Renal pelvis (tissue), 4 donors: Measurements from ENCODE around the gene STOML3. TPM values are rescaled to one million over a fixed set of nuclear protein-coding genes. Genes with fewer than 3 reads are reported as not detected.

Source experiments
- DNase-seq: peaks from one replicate; pipeline ENCODE4 v3.0.0-alpha.2; 2013
- polyA plus RNA-seq, 3 donors: library from polyadenylated mRNA; unstranded; fragments of 120-200 nt; gene quantifications; one replicate each; pipeline ENCODE4 v1.2.1, GENCODE V29; 2013; ENCODE audit not compliant: insufficient read length in 3 of 3

Gene STOML3
- polyA plus RNA-seq, 3 donors: 0.06 TPM; not detected in 2

GRCh38 chr13:38981096-38981495 is 9.5 kb downstream of the STOML3 start:
- DNase-seq: no peak

DNA sequence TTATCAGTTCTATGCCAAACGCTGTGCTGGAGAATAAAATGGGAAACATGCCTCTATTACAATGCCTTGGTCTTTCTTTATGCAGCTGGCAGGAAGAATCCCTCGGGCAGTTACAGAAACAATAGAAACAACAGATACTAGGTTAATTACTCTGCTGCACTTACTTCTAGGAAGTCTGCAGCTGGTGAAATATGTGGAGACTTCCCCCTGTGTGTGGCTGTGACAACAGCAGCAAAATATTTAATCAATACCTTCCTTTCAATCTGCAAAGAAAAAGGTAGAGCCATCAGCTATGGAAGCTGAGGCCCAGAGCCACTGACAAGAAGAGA is 9.9 kb downstream of the STOML3 start:
- DNase-seq: no peak

GRCh38 chr13:38979891-38980749 is 10.5 kb downstream of the STOML3 start:
- DNase-seq: peak; percentile 41

DNA sequence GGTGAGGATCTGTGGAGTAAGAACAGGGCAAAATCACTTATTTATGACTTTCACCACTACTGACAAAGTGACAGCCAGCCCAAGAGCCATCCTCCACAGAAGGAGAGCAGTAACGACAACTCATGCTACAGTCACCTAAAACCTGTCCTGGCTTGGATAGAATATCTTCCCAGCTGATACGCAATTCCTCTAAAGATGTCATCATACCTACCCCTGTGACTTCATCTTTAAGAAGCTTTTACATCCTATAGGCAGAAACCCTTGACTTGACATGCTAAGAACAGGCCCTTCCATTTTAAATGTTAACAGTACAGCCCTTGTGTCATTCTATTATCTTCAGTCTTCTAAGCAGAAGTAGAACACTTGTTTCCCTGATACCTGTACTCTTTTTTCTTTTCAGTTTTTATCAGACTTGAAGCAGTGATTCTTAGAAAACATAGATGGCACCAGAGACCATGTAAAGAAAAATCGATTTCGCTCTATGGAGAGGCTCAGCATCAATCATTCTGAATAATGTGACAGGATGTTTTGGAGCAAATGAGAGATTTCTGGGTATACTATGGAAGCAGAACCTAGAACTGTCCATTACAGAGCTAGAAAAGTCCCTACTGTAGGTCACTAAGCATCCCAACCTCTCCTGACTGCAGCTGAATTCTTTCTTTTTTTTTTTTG is 20.1 kb downstream of the STOML3 start:
- DNase-seq: no peak

DNA sequence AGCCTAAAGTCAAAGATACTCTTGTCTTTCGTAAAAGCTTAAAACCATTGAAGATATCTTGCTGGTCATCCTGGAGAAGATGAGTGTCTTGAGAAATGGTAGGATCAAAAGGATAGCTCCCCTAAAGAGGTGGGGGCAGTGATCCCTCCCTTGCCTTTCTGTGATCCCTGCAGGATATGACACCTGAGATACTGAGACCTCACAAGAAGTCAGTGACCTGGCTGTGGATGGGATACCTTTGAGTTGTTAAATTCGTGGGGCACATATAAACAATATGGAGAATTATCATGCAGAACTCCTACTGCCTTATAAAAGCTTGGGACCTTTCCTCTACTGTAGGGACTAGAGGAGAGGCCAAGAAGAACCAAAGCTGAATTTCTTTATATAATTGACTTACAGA is 21.4 kb downstream of the STOML3 start:
- no peak for DNase-seq

DNA sequence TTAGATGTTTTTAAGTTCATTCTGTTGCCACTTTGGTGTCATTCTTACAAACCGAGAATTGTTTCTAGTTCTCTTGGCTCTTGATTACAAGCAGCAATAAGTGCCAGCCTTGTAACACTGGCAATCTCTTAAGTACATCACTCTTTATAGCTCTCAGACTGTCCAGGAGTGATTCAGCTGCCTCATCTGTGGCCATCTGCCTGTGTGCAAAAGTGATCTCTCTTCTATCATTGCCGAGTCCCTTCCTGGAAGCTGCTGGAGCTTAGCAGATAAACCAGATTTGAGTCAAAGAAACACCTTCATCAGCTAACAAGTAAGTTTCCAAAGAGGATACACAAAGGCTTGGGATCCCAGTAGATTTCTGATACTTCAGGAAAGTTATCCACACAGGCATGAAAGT is 23.2 kb downstream of the STOML3 start:
- no peak for DNase-seq

DNA sequence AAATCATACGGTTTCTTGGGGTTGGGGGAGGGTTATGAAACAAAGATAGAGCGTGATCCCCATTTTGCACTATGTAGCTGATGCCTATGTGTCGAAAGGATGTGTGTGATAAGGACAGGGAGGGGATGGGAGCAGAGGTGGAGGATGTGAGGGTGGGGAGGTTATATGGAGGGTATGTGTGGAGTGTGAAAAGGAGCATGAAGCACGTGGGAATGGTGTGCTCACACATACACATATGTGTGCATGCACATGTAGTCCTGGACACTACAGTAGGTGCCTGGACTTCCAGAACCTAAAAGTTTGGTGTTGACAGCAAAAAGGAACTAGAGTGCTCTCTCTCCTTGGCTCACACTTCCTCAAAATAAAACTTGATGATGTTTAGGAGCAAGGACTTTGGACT is 25.4 kb downstream of the STOML3 start:
- no peak for DNase-seq

- no peak for DNase-seq
Measured at GRCh38 chr13:38960175-38960574, 30.5 kb downstream of the STOML3 start.

GRCh38 chr13:38957794-38958592 is 32.6 kb downstream of the STOML3 start:
- no peak for DNase-seq

GRCh38 chr13:38954844-38955243 is 35.8 kb downstream of the STOML3 start:
- DNase-seq: no peak

DNA sequence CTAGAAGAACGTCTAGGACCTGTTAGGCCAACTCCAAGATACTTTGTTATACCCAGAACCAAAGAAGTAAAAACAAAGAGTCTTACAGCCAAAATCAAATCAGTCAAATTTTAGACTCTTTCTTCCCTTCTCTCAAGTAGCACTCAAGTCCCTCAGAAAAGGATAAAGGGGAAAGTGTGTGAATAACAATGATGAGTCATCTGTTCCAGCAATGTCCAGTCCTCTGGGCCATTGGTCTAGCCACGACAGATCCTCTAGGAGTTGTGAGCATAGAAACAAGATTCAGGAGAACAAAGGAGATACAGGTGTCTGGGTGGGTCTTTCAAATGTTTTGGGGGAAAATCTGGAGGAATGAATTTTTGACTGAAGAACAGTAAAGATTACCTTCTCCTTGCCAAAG is 36.3 kb downstream of the STOML3 start:
- DNase-seq: no peak

GRCh38 chr13:38952827-38953226 is 37.8 kb downstream of the STOML3 start:
- no peak for DNase-seq

DNA sequence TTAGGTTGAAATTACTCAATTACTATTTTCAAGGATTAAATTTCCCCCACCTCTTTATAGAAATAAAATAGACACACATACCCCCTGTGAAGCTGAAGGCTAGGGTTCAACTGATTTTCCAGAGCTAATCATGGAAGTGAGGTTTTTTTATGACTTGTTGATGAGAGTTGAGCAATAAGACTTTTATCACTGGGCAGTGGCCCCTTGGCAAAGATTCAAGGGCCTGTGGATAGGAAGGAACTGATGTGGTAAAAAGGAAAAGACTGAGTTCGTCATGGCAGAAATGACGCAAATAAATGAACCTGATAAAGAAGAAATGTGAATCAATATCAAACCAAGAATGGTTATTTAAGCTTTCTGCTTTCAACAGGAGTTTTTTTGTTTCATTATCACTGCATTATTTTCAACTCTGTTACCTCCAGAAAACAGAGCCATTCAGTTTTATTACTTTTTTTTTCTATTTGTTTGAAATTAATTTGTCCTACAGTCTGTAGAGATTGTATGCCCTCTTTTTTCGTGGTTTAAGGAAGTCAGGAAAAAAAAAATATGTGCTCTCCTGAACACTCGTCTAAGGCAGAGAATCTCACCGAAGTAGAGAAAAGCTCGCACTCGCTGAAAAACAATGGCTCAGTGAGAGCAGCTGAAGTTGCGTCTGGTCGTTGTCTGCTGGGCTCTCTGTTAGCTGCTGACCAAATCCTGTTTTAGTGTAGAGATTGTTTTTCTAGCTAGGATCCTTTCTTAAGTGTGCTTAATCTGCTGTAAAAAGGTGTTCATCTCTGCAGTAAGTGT is 38.9 kb downstream of the STOML3 start:
- DNase-seq: no peak

- DNase-seq: no peak
Measured at GRCh38 chr13:38950987-38951386, 39.6 kb downstream of the STOML3 start.

DNA sequence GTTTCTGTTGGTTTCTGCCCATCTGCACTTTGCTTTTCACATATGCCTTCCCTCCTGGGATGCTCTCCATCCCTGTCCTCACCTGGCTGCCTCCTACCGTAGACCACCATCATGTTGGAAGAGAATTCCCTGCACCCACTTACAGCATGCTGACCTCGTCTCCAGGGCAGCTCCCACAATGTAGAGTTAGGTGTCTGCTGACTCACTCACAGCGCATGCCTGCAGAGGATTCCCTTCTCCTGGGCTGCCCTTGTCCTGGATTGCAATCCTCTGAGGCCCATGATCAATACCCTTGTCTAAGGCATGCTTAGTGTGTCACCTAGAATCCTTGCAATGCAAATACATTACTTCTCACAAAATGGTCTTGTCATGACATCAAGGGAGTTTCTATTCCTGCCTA is 43.6 kb downstream of the STOML3 start:
- DNase-seq: no peak

DNA sequence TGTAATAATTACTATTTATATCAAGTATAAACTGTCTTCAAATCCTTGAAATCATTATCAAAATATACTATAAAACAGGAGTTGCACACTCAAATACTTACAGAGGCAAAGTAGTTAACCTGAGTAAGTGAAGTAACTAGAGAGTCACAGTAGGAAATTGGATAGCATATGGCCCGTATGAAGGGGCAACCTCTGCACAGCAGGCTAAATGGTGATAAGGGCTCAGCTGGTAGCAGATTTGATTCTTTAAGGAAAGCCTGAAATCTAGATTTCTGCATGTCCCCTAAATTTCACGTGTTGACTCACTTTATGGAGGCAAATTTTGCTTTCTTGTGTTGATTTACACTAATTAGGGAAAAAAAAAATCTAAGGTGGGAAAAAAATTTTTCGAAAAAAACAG is 46.4 kb downstream of the STOML3 start:
- no peak for DNase-seq

- peak; percentile 9 for DNase-seq
Measured at GRCh38 chr13:38943231-38943630, 47.4 kb downstream of the STOML3 start.

DNA sequence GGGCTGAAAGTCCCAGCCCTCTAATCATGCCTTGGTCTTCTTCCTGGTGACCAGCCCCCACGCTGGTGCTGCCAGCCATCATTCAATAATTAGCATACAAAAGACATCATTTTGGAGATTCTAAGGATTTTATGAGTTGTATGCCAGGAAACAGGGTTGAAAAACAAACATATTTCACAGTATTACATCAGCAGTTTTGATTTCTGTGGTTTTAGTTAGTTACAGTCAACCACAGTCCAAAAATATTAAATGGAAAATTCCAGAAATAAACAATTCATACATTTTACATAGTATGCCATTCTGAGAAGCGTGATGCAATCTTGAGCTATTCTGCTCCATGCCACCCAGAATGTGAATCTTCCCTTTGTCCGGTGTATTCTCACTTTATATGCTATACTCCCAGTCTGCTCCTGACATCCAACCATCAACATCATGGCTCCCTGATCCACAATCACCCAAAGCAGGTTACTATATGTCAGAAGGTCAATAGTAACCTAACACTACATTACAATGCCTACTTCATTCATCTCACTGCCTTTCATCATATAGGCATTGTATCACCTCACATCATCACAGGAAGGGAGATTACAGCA is 49.2 kb downstream of the STOML3 start:
- no peak for DNase-seq

- no peak for DNase-seq
Measured at GRCh38 chr13:38933786-38934185, 56.8 kb downstream of the STOML3 start.

DNA sequence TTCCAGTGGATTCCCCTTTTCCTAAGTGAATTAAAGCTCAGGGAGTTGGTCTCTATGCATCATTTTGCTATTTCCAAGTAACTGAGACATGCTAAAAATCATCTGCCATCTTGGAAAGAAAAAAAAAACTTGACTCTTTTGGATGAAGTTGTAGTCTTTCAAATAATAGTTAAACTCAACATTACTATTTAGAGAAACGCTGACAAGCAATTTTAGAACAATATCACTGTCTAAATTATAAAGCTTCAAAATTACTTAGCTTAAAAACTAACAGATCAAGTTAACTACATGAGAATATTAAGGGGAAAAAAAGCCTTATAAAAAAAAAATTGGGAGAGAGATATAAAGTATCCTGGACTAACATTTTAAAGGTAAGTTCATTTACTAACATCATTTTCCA is 68.5 kb downstream of the STOML3 start:
- no peak for DNase-seq

DNA sequence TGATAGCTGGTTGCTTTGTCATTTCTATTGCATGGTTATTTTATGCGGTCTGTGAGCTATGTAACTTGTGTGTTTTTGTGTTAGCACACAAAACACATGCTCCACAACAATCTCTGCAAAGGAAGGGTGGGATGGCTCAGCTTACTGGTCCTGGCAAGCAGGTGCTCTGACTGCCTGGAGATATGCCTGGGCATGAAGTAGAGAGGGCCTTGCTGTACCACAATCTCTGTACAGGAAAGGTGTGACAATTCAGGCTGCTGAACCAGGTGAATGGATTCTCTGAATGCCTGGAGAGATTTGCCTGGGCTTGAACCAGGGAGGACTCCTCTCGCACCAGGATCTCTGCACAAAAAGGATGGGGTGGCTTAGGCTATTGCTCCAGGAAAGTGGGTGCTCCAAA is 69.5 kb downstream of the STOML3 start:
- no peak for DNase-seq
